ENCODE measurements around the gene SLC30A2.

SLC30A2 gene

GRCh38 chr1:26041401-26041800 lies 4.5 kb downstream of the SLC30A2 start:
- no peak for DNase-seq (ENCODE audit: low read depth in 2 of 2)

- DNase-seq (ENCODE audit: low read depth in 2 of 2): no peak
These were observed 7.0 kb downstream of the SLC30A2 start for GRCh38 chr1:26038904-26039303.

GRCh38 chr1:26038477-26038876 lies 7.4 kb downstream of the SLC30A2 start:
- DNase-seq (ENCODE audit: low read depth in 2 of 2): no peak

- DNase-seq (ENCODE audit: low read depth in 2 of 2): no peak
These were observed 8.0 kb downstream of the SLC30A2 start for GRCh38 chr1:26037904-26038303.

GRCh38 chr1:26036756-26037281 lies 9.1 kb downstream of the SLC30A2 start:
- DNase-seq (ENCODE audit: low read depth in 2 of 2): no peak

GRCh38 chr1:26035959-26036755 lies 9.8 kb downstream of the SLC30A2 start:
- peak; percentile 34 to 41 for DNase-seq (ENCODE audit: low read depth in 2 of 2)

- peak; percentile 83 to 88 for DNase-seq (ENCODE audit: low read depth in 2 of 2)
These were observed 10.5 kb downstream of the SLC30A2 start for GRCh38 chr1:26035203-26035958.

GRCh38 chr1:26034504-26035202 lies 11.3 kb downstream of the SLC30A2 start:
- no peak for DNase-seq (ENCODE audit: low read depth in 2 of 2)

- no peak for DNase-seq (ENCODE audit: low read depth in 2 of 2)
These were observed 13.1 kb downstream of the SLC30A2 start for GRCh38 chr1:26032656-26033357.

GRCh38 chr1:26031611-26032220 lies 14.2 kb downstream of the SLC30A2 start:
- no peak for DNase-seq (ENCODE audit: low read depth in 2 of 2)

GRCh38 chr1:26031196-26031595 lies 14.7 kb downstream of the SLC30A2 start:
- no peak for DNase-seq (ENCODE audit: low read depth in 2 of 2)

GRCh38 chr1:26029864-26030481 lies 15.9 kb downstream of the SLC30A2 start:
- no peak for DNase-seq (ENCODE audit: low read depth in 2 of 2)

GRCh38 chr1:26029054-26029863 lies 16.7 kb downstream of the SLC30A2 start:
- DNase-seq (ENCODE audit: low read depth in 2 of 2): no peak

- DNase-seq (ENCODE audit: low read depth in 2 of 2): no peak
These were observed 17.4 kb downstream of the SLC30A2 start for GRCh38 chr1:26028490-26028980.

- no peak for DNase-seq (ENCODE audit: low read depth in 2 of 2)
These were observed 18.0 kb downstream of the SLC30A2 start for GRCh38 chr1:26027716-26028489.

- no peak for DNase-seq (ENCODE audit: low read depth in 2 of 2)
These were observed 20.4 kb downstream of the SLC30A2 start for GRCh38 chr1:26025517-26025916.

- DNase-seq (ENCODE audit: low read depth in 2 of 2): no peak
These were observed 20.9 kb downstream of the SLC30A2 start for GRCh38 chr1:26025060-26025459.

GRCh38 chr1:26023826-26024225 lies 22.1 kb downstream of the SLC30A2 start:
- DNase-seq (ENCODE audit: low read depth in 2 of 2): no peak

- no peak for DNase-seq (ENCODE audit: low read depth in 2 of 2)
These were observed 22.9 kb downstream of the SLC30A2 start for GRCh38 chr1:26023009-26023408.
